ENCODE measurements around the gene ZC3H12D.
"Not testable (repeated sequence)": the region's sequence is repeated elsewhere in the genome, so short reads cannot be mapped to it uniquely, and the experiment has no call there.

Gene ZC3H12D

DNA sequence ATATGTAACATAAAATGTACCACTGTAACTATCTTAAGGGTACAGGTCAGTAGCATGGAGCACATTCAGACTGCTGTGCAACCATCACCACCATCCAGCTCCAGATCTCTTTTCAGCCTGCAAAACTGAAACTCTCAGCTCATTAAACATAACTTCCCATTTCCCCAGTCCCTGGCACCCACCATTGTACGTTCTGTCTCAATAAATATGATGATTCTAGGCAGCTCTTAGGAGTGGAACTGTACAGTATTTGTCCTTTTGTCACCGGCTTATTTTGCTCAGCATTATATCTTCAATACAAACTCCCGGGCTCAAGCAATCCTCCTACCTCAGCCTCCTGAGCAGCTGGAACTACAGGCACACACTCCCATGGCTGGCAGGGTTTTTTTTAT lies 1.5 kb downstream of the ZC3H12D start:
- DNase-seq = no peak

DNA sequence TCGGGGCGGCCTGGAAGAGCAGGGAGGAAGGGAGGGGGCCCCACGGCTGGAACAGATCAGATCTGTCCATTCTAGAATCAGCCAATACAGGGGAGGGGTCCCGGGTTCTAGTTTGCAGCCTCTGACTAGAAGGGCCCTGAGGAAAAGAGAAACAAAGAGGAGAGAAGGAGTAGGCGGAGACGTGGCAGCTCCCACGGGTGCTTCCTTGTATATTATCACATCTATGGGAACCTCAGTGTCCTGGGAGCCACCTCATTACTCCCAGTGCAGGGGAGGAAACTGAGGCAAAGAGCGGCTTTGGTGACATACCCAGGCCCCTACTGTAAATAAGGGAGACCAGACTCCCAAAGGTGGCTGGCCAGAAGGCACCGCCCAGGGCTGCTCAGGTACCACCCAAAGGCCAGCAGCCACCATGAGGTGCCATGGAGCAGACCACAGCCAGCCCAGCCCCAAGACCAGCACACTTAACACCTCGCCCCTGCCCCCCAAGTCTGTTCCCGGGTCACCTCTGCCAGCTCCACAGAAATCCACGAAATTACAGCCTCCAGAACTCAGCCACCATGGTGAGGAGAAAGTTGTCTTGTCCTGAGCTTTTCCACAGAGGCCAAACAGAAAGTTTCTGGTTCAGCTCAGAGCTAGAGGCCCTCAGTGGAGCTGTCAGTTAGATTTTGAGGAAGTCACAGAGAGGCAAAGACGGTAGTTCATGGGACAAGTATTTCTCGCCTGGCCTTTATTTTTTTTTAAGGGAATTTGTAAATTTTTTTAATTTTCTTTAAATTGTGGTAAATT lies 2.1 kb downstream of the ZC3H12D start:
- DNase-seq = no peak

DNA sequence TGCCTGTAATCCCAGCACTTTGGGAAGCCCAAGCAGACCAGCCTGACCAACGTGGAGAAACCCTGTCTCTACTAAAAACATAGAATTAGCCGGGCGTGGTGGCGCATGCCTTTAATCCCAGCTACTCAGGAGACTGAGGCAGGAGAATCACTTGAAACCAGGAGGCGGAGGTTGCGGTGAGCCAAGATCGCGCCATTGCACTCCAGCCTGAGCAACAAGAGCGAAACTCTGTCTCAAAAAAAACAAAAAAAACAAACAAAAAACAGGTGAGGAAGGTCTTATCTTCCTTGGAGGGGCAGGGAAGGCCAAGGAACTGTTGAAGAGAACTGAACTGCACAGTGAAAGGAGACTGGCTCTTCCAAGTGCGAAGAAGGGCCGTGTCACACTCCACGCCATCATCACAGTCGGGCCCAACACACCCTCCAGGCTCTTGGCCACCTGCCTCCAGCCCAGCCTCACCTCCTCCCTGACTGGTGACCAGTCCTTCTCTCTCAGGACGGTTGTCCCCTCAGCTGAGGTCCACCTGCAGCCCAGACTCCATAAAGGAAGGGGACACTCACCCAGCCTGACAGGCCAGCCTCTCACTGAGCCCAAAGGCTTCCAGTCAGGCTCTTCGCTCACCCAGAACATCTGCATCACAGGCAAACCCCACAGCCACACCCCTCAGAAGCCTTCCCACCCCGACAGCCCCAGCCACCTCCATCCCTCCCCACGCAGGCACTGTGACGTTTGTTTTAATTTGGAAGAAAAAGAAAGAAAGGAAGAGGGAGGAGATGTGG lies 4.1 kb downstream of the ZC3H12D start:
- DNase-seq = no peak

DNA sequence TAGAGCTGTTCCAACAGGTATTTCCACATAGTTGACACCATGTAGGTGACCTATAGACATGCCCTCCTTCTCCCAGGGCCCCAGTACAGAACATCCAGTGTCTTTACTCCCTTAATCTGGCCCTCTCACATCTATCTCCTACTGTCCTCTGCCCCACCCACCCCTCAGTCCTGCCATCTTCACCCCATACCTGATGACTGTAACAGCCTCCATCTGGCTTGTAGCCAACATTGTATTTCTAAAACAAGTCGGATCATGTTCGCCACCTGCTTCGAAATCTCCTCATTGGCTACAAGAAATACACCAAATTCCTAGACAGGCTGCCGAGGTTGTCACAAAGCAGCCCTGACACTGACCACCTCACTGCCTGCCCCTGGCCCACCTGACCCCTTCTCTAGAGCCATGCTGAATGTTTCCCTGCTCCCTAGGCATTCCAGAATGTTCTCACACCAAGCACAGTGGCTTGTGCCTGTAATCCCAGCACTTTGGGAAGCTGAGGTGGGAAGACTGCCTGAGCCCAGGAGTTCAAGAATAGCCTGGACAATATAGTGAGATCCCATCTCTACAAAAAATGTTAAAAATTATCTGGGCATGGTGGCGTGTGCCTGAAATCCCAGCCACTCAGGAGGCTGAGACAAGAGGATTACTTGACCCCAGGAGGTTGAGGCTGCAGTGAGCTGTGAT lies 6.0 kb downstream of the ZC3H12D start:
- no peak for DNase-seq

DNA sequence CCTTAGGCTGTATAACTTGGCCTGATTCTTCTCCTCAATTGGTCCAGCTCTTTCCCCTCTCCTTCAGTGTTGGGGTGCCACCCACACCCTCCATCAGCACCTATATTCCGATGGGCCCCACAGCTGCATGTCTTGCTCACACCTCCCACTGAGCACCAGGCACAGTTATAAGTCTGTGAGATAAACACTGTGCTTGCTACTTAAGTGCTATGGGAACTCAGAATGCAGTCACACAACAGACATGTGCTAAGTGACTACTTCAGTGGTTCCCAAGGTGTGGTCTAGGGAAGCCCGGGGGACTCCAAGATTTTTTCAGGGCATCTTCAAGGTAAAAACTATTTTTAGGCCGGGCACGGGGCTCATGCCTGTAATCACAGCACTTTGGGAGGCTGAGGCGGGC lies 7.3 kb downstream of the ZC3H12D start:
- no peak for DNase-seq

DNA sequence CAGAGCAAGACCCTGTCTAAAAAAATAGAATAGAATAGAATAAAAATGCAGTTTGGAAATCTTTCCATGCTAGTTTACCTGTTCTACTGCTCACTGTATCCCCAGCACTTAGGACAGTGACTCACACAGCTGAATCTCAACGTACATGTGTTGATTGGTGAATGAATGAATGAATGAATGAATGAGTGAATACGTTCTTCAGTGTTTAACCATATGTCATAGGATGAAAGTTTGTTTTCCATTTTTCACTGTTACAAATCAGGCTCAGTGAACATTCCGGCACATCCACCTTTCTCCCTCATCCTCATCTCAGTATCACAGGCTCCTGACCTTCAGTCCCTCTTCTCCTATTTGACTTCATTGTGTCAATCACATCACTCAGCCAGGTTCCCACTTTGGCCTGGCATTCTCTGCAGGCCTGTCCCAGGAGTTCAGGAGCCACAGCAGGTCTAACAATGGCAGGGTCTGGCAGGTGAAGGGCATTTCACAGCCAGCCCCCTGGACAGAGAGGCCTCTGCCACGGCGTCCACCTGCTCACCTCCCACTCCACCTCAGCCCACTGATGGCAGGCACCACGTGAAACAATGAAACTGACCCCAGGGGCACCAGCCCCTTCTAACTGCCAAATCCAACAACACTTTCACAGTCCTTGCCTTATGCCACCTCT lies 7.9 kb downstream of the ZC3H12D start:
- DNase-seq = no peak

DNA sequence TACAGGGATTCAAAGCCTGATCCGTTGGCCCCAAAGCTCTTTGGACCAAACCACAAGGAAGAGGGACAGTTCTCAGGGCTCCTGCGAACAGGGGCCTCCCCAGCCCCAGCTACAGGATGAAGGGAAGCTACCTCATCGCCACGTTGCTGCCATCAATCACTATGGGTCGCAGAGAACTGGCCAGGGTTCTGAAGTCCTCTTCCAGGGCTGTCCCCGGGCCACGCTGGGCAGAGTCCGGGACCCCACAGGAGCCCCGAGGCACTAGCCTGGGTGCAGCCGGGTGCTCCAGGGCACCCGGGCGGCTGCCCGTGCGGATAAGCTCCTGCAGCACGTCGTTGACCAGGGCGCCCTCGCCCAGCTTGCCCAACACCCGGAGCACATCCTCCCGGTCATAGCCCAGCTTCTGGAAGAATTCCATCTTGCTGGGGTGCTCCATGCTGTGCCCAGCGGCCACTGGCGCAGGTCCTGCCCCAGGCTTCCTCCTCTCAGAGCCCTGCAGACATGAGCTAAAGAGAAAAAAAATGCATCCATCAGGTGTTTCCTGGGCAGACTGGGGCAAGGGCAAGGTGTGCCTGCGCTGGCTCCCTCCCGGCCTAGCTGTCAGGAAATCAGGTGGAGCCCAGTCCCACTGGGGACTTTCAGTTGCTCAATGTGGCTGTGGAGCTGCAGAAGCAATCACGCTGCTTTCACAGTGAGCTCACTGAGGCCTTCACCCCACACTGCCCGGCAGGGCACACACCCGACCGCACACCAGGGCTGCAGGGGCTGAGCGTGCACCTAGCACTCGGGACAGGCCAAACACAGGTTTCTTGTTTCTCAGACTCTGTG lies 10.5 kb downstream of the ZC3H12D start:
- DNase-seq = no peak

DNA sequence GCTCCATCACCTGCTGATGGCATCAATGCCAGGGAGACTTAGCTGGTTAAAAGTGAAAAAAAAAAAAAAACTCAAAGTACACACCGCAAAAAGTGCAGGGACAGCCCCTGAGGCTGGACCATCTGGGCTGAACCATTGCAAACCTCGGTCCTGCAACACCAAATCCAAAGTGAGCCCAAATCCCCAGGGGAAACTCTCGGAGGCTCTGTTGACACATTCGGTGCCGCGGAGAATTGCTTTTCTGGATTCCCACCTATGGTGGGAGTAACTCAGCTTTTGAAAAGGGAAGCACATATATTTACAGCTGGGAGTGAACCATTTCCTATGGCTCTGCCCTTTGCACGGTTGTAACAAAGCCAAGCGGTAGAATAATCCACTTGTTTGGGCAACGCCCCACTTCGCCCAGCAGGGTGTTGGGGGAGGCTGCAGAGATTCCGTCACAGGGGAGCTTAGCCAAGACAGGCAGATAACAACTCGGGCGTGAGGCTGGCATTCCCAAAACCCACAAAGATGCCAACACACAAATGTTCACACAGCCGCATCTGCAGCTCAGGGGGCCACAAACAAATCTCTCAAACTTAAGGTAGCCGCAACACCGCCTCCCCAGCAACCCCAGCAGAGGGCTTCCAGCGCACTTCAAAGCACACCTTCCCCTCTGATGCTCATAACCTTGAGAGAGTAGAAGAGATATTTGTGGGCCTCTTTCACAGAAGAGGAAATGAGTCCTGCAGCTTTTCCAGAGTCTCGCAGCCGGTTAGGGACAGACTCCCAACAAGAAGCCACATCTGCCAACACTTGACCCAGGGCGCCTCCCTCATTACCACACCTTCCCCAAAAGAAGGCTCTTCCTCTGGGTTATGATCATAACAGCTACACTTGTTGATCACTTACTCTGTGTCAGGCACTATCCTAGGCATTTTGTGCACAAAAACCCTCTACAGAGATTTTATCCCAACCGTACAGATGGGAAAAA lies 11.4 kb downstream of the ZC3H12D start:
- no peak for DNase-seq

DNA sequence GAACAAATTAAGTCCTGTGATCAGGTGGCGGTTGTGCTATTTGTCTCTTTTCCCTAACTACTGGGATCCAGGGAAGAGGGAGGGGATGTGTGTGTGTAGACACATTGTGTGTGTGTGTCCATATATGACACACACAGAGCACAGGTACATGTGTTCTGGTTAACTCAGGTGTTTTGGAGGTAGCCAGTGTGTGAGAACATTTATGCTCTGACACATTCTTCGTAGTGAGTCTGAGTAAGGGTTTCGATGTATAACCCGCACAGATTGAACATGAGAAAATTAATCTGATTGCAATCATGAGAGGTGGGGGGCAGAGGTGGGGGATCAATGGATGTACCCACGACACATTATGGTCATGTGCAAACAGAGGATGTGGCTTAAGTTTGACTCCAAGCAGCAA lies 12.6 kb downstream of the ZC3H12D start:
- no peak for DNase-seq

DNA sequence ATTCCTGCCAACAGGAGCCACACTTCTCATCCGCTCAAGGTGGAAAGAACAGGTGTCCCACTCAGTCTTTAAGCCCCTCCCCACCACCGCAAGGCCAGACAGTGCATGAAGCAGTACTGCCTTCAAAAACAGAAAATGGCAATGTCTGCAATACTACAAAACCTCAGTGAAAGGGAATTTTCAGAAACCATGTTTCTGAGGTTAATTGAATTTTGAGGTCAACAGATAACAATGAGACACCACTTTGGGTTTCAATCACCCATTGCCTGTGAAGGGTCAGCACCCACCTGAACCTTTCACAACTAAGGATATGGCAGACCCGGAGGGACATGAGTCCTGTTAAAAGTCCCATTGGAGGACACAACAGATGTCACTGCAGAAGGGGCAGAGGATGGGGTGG lies 13.0 kb downstream of the ZC3H12D start:
- DNase-seq = no peak

DNA sequence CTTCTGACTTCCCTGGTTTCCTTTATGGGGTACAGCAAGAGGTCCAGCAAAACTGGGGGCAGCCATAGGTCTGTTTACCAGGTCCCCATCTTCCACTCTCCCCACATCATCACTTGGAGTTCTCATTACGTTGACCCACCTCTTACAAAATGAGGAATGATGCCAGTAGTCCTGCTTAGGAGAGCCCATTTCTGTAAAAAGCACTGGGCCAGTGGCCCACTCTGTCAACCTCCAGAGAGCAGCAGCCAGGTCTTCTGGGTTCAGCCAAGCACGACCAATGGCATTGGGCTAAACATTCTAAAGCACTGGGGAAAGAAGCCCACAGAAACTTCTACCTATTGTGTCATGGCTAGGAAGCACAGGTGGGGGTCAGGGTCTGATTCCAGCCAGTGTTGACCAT lies 13.9 kb downstream of the ZC3H12D start:
- no peak for DNase-seq

DNA sequence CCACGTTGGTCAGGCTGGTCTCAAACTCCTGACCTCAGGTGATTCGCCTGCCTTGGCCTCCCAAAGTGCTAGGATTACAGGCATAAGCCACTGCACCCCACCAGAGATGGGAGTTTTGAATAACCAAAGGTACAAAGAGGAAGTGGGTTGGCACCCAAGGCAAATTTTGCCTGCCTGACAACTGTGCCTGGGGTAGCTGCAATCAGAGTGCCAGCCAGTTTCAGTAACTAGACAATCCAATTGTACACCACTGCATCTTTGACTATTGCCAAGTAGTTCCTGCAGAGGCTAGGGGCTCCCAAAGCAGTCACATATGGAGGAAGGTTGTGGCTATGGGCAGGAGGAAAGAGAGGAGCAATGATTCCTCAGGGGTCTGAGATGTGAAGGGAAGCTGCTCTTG lies 16.6 kb downstream of the ZC3H12D start:
- no peak for DNase-seq

DNA sequence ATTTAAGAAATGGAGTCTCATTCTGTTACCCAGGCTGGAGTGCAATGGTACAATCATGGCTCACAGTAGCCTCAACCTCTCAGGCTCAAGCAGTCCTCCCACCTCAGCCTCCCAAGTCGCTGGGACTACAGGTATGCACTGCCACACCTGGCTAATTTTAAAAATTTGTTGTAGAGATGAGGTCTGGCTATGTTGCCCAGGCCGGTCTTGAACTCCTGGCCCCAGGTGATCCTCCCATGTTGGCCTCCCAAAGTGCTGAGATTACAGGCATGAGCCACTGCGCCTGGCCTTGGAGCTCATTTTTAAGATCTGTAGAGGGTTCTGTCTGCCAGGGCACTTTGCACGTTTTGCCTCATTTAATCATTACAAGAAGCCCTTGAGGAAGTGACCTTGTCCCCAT lies 17.5 kb downstream of the ZC3H12D start:
- no peak for DNase-seq

DNA sequence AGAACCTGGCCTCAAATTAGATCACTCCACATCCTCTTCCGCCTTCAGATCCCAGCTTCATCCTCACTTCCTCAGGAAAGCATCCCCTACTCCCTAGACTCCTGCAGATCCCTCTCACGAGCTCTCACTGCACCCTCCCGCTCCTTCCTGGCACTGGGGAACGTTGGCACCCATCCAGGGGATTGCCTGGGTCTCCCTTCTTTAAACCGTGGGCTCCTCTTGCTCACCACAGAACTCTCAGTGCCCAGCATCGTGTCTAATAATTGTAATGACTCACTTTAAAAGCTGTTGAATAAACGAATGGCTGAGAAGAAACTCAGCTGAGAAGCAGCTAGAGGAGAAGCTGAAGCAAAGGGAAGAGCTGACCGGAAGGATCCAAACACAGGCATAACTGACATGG lies 20.4 kb downstream of the ZC3H12D start:
- DNase-seq = no peak

DNA sequence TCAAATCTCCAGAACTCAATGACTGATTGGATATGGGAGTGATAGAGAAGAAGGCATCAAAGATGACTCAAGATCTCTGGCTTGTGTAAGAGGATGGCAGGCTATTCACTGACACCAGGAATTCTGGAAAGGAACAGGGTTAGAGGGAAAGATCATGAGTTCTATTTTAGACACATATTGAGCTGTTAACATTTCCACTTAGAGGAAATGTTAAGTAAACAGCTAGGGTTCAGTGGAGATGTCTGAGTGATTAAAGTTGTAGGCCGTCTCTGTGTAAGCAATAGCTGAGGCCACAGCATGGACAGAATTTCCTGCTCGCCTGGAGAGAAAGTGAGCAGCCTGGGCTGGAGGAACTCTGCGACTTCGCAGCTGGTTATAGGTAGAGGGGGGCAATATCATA lies 21.0 kb downstream of the ZC3H12D start:
- DNase-seq = no peak

DNA sequence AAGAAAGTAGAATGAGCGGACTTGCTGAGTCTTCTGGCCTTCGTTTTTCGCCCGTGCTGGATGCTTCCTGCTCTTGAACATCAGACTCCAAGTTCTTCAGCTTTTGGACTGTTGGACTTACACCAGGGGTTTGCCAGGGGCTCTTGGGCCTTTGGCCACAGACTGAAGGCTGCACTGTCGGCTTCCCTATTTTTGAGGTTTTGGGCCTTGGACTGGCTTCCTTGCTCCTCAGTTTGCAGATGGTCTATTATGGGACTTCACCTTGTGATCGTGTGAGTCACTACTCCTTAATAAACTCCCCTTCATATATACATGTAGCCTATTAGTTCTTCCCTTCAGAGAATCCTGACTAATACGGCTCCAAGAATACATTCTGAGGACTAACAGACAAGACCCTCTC lies 22.1 kb downstream of the ZC3H12D start:
- DNase-seq = not testable (repeated sequence)

DNA sequence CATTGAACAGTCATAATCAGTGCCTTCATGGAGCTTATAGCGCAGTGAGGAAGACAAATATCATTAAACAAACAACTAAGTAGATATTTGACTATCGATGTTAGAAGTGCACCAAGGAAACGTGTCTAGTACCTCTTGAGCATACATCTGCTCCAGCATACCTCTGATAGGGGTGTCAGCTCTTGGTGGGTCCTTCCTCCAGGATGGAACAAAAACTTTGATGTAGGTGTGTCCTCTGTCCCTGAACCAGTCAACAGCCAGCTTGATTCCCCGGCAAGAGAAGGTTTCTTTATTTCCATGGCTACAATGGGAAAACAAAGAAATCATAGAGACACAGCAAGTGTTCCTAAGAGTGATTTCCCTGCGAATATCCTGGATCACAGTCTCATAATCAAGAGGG lies 23.1 kb downstream of the ZC3H12D start:
- DNase-seq = no peak

DNA sequence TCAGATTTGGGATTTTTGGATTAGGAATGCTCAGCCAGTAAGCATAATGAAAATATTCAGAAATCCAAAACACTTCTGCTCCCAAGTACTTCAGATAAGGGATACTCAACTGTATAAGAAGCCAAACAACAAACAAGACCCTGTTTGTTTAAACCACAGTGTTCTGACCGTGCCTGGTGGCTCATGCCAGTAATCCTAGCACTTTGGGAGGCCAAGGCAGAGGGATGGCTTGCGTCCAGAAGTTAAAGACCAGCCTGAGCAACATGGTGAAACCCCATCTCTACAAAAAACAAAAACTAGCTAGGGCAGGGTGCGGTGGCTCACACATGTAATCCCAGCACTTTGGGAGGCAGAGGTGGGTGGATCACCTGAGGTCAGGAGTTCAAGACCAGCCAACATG lies 24.6 kb downstream of the ZC3H12D start:
- DNase-seq = not testable (repeated sequence)

DNA sequence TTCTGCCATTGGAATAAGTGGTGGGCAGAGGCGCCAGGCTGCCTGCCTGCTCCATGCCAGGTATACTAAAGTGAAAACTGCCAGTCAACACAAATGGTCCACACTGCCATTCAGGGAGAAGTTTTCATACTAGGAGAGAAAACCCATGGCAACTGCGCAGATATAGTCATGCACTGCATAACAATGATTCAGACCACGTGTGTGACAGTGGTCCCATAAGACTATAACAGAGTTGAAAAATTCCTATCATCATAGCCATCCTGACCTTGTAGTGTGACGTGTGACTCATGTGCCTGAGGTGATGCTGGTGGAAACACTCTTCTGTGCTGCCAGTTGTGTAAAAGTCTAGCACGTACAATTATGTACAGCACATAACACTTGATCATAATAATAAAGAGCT lies 25.1 kb downstream of the ZC3H12D start:
- no peak for DNase-seq

DNA sequence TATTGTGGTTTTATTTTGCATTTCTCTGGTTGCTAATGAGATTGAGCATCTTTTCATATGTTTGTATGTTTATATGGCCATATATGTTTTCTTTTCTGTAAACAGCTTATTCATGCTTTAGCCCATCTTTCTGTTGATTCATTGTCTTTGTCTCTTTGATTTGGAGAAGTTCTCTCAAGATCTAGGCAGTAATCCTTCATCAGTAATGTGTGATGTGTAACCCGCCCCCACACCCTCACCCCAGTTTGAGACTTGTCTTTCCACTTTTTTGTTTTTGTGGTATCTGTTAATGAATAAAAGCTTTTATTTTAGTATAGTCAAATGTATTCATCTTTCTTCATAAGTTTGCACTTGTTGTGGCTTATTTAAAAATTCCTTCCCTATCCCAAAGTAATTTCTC lies 26.0 kb downstream of the ZC3H12D start:
- DNase-seq = no peak

DNA sequence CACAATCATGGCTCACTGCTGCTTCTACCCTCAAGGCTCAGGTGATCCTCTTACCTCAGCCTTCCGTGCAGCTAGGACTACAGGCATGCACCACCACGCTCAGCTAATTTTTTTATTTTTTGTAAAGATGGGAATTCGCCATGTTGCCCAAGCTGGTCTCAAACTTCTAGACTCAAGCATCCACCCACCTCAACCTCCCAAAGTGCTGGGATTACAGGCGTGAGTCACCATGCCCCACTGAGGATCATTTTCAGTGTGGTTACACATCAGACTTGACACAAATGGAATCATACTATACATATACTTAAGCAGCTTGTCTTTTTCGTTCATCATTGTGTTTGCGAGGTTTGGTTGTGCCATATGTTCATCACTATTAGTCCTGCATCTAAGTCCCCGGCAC lies 26.6 kb downstream of the ZC3H12D start:
- no peak for DNase-seq

Measured in retina (tissue), 1 donor.